ENCODE data around the gene GPRC5B. TPM values are rescaled to one million over a fixed set of nuclear protein-coding genes. Genes with fewer than 3 reads are reported as not detected.

Gene GPRC5B, protein sequence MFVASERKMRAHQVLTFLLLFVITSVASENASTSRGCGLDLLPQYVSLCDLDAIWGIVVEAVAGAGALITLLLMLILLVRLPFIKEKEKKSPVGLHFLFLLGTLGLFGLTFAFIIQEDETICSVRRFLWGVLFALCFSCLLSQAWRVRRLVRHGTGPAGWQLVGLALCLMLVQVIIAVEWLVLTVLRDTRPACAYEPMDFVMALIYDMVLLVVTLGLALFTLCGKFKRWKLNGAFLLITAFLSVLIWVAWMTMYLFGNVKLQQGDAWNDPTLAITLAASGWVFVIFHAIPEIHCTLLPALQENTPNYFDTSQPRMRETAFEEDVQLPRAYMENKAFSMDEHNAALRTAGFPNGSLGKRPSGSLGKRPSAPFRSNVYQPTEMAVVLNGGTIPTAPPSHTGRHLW
- 10 to 100 TPM; 16.5 to 53.0 (median 22.3) TPM for total RNA-seq

DNA sequence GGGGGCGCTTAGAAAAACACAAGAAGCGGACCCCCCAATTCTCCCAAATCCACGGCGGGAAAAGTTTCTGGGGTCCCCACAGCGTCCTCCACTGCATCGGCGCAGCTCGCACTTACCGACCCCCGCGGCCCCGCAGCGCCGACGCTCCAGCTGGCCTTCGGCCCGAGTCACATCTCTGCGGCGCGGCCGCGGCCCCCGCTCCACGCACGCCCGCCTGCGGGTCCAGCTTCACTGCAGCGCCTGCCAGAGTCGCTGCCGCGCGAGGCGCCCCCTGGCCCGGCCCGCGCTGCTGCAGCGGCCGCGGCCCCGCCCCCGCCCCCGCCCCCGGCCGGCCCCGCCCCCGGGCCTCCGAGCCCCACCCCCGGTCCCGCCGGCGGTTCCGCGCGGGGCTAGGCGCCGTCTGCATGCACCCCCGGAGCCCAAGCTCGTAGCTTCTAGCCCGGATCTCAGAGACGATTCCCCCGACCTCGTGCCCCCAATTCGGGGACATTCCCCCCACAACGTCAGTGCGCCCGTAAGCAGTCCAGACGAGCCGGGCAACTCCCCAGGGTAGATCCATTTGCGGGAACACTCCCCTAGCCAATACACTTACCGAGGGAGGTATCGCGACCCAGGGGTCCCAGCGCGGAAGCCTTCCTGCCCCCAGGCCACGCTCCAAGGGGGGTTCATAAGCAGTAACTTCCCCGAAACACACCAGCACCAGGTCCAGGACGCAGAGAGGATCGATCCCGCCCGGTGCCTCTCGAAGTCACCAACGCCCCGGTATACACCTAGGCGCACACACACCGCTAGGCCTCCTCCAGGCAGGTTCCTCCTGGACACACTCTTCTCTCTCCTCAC is at the start of gene GPRC5B:
Gene GPRC5B, minus strand, starts transcription at position 238 of the 840 bp plus-strand sequence. CDS start 12,003 bp downstream, outside the sequence.
- intact Hi-C loops (cut with DNase I; ENCODE audit: low total_unique reads), result loop anchor here (10.0 kb wide), 2 partner anchors 190 to 290 kb away; no protein-coding TSS in a partner anchor
- peak; percentile 38 to 57 for DNase-seq
- H3K27me3 ChIP-seq, result no peaks in the 10 kb centered on the region
- H3K4me3 ChIP-seq, result peak within 1 kb of the TSS; percentile 79 to 81
- no peaks in the 10 kb centered on the region for H3K9me3 ChIP-seq
- peaks cover 0 to 4% of the 10 kb centered on the region in 2 donors for H3K4me1 ChIP-seq
- TF ChIP-seq, protein P1, sequence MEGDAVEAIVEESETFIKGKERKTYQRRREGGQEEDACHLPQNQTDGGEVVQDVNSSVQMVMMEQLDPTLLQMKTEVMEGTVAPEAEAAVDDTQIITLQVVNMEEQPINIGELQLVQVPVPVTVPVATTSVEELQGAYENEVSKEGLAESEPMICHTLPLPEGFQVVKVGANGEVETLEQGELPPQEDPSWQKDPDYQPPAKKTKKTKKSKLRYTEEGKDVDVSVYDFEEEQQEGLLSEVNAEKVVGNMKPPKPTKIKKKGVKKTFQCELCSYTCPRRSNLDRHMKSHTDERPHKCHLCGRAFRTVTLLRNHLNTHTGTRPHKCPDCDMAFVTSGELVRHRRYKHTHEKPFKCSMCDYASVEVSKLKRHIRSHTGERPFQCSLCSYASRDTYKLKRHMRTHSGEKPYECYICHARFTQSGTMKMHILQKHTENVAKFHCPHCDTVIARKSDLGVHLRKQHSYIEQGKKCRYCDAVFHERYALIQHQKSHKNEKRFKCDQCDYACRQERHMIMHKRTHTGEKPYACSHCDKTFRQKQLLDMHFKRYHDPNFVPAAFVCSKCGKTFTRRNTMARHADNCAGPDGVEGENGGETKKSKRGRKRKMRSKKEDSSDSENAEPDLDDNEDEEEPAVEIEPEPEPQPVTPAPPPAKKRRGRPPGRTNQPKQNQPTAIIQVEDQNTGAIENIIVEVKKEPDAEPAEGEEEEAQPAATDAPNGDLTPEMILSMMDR (IDR thresholded peaks at IDR 0.05), result peak in 3 of 4 experiments; percentile 22 to 34 (median 30)
- TF ChIP-seq POLR2A (IDR thresholded peaks at IDR 0.05), result peak; percentile 44 to 63
- peak within 1 kb of the TSS; percentile 68 to 73 for H3K27ac ChIP-seq
- H3K36me3 ChIP-seq, result no peaks in the 10 kb centered on the region

DNA sequence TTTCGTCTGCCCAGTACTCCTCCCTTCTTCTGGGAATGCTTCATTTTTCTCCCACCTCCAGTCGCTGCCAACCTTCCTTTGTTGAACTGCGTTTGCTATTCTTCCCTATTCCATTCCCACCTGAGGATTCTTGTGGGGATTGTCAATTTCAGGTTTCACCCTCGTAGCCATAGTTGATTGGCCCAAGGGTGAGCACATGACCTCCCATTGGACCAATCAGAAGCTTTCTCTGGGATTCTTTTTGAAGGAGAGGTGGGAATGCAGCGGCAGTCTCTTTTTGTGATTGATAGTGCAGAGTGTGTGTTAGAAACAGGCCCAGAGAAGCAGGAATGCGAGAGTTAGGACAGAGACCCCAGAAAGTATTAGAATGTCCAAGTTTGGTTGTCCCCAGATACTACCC is 49.1 kb upstream of the GPRC5B start:
- Histone ChIP-seq H3K4me1 (no peaks in the 10 kb centered on the region), H3K27ac (no peak overlapping the region), H3K4me3 (no peak overlapping the region), H3K36me3 (no peaks in the 10 kb centered on the region), H3K27me3 (no peaks in the 10 kb centered on the region), H3K9me3 (no peaks in the 10 kb centered on the region)
- intact Hi-C loops (cut with DNase I; ENCODE audit: low total_unique reads), result no loop called here
- no peak for DNase-seq
- TF ChIP-seq POLR2A (IDR thresholded peaks at IDR 0.05), result no peak
- TF ChIP-seq, protein P1 (IDR thresholded peaks at IDR 0.05), result no peak

DNA sequence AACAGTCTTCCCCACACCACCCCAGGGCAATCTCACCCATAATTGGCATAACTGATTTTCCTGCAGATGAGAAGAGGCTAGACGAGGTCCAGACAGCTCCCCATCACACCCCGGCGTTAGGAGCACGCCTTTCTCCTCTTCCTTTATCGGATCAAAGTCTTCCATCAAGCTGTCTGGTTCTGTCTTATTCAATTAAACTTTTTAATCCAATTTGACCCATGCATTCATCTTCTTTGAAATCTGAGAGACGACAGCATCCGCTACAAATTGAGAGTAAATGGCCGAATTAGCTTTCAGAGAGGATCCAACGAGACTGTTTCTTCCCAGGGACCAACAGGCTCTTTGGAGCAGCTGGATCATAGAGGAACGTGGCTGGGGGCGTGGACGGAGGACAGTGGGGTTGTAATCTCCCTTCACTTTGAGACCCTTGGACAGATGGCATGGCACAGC is 44.4 kb upstream of the GPRC5B start:
- no peak overlapping the region for H3K4me3 ChIP-seq
- intact Hi-C loops (cut with DNase I; ENCODE audit: low total_unique reads), result no loop called here
- no peak overlapping the region for H3K27ac ChIP-seq
- TF ChIP-seq, protein P1 (IDR thresholded peaks at IDR 0.05), result no peak
- TF ChIP-seq POLR2A (IDR thresholded peaks at IDR 0.05), result no peak
- H3K4me1 ChIP-seq, result no peaks in the 10 kb centered on the region
- no peaks in the 10 kb centered on the region for H3K9me3 ChIP-seq
- H3K36me3 ChIP-seq, result no peaks in the 10 kb centered on the region
- H3K27me3 ChIP-seq, result no peaks in the 10 kb centered on the region
- no peak for DNase-seq

DNA sequence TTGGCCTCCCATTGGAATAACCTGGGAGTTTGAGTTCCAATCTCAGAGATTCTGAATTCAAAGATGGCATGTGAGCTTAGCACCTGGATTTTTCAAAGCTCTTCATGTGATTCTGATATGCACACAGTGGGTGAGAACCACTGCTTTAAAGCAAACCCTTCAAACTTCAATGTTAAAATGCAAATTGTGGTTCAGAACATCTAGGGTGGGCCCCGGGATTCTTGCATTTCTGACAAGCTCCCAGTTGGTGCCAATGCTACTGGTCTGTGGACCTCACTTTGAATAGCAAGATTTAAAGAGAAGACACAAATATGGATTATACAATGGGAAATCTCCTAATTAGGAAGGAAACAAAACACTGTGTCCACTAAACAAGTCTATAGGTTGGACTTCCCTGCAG is 43.8 kb upstream of the GPRC5B start:
- DNase-seq, result no peak
- intact Hi-C loops (cut with DNase I; ENCODE audit: low total_unique reads), result no loop called here
- no peaks in the 10 kb centered on the region for H3K9me3 ChIP-seq
- no peak overlapping the region for H3K4me3 ChIP-seq
- H3K27ac ChIP-seq, result no peak overlapping the region
- no peaks in the 10 kb centered on the region for H3K36me3 ChIP-seq
- no peaks in the 10 kb centered on the region for H3K4me1 ChIP-seq
- no peaks in the 10 kb centered on the region for H3K27me3 ChIP-seq
- TF ChIP-seq POLR2A (IDR thresholded peaks at IDR 0.05), result no peak
- TF ChIP-seq, protein P1 (IDR thresholded peaks at IDR 0.05), result no peak

All from uterus (tissue), 4 donors.